Measurements from ENCODE around the gene FBXL13.

- no peak for TF ChIP-seq POLR2A (IDR thresholded peaks at IDR 0.05)
- TF ChIP-seq CTCF (IDR thresholded peaks at IDR 0.05): no peak
Measured at GRCh38 chr7:102823390-102824119, 251.0 kb downstream of the FBXL13 start.
